ENCODE results near the gene MMP11. TPM values are rescaled to one million over a fixed set of nuclear protein-coding genes. Genes with fewer than 3 reads are reported as not detected.

The MMP11 gene
- total and polyA plus RNA-seq, 2 of the 13 experiments (the other 11 are each of a cell fraction or from before 2014, with no cell fraction given): 8.9 to 28.6 TPM

GRCh38 chr22:23764899-23765881 is 7.5 kb upstream of the MMP11 start (continued):
- TF ChIP-seq FOXO4 (CRISPR knock-in tag; conservative IDR thresholded peaks at IDR 0.05): no peak
- 0 out of 4 replicates have a peak, but pooled peaks of 1 of the 2 experiments have one; percentile 17 for TF ChIP-seq HMGXB4 (CRISPR knock-in tag; IDR thresholded peaks at IDR 0.05; ENCODE audit: borderline replicate concordance in 1 of 2, low read depth in 1 of 2)
- 0 out of 2 replicates have a peak, but pooled peaks have one; percentile 45 for TF ChIP-seq ZBTB25 (CRISPR knock-in tag; IDR thresholded peaks at IDR 0.05)
- no peak for TF ChIP-seq MTF2 (CRISPR knock-in tag; IDR thresholded peaks at IDR 0.05; ENCODE audit: borderline replicate concordance)
- no peak for TF ChIP-seq SOX13 (IDR thresholded peaks at IDR 0.05)
- 0 out of 4 replicates have a peak, but pooled peaks of 1 of the 2 experiments have one; percentile 24 for TF ChIP-seq SOX13 (CRISPR knock-in tag; conservative IDR thresholded peaks at IDR 0.05 in 1 of 2, IDR thresholded peaks at IDR 0.05 in 1 of 2)
- TF ChIP-seq ARNT2 (CRISPR knock-in tag; IDR thresholded peaks at IDR 0.05; ENCODE audit: low read depth): peak; percentile 39; the same call in 1 of the 2 replicates
- TF ChIP-seq ZKSCAN1 (IDR thresholded peaks at IDR 0.05; ENCODE audit: low read length): 0 out of 2 replicates have a peak, but pooled peaks have one; percentile 13
- TF ChIP-seq SATB2 (CRISPR knock-in tag; IDR thresholded peaks at IDR 0.05): no peak
- peak; percentile 59; the same call in 1 of the 2 replicates for TF ChIP-seq PATZ1 (CRISPR knock-in tag; IDR thresholded peaks at IDR 0.05)
- TF ChIP-seq ZNF629 (CRISPR knock-in tag; conservative IDR thresholded peaks at IDR 0.05): no peak
- 0 out of 2 replicates have a peak, but pooled peaks have one; percentile 64 for TF ChIP-seq ZBTB4 (CRISPR knock-in tag; IDR thresholded peaks at IDR 0.05; ENCODE audit: borderline replicate concordance)
